Ureter (tissue), 1 donor: ENCODE data around the gene TANK. TPM values are rescaled to one million over a fixed set of nuclear protein-coding genes. Genes with fewer than 3 reads are reported as not detected.
"Not testable (repeated sequence)": the region's sequence is repeated elsewhere in the genome, so short reads cannot be mapped to it uniquely, and the experiment has no call there.

Experiments used
- DNase-seq: peaks from one replicate; pipeline ENCODE4 v3.0.0-alpha.2; 2020; ENCODE audit warnings: low spot score
- total RNA-seq: library from RNA; stranded (reverse); gene quantifications from one replicate; pipeline ENCODE4 v1.2.4, GENCODE V29; 2023
- donor health status: DM: yes; HTN: yes; CAD: no.

TANK gene
- total RNA-seq, 1 donor from 2014 or later = 81.2 TPM

DNA sequence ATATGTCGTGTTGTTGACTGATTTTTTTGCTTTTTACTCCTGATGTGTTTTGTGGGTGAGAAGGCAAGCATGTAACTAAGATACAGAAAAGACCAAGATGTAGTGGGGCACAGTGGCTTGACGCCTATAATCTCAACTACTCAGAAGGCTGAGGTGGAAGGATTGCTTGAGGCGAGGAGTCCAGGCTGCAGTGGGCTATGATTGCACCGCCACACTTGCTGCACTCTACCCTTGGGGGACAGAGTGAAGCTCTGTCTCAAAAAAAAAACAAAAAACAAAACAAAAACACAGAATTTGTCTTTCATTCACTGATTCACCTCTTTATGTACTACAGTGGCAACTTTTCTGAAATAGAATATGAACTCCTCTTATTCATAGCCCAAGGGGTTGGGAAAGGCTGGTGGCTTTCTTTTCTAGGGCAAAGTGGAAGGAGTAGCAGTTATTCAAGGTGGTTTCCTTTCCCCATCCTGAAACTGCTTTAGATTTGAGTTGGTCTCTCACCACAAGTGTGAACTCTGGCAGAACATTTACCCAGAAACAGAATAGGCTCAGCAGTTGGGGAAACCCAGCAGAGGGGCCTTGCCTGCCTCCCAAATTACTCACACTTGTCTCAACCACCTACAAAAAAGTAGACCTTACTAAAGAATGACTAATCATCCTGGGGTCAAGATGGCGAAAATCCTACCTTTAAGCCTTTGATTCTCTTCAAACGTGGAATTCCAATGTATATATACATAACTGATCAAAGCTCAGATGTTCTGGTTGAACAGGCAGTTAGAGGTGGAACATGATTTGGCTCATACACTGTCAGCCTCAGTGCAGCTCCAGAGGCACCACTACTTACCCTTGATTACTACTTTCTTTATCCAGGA, 6.5 kb downstream of the TANK start:
- DNase-seq = no peak

DNA sequence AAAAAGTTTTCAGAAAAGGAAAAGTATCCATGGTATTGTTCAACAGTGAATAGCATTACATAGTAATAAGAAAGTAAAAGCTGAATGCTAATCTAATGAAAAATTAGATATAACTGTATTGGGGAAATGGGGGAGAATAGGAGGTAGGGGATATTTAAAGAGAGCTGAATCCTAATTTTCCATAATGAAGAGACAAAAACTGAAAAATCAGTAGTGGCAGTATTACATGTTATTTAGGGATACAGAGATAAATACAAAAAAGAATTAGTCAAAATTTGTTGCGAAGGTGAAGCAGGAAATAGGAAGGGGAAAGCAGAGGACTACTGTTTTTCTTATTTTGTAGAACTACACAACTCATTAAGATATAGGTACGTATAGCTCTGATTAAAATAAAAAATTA, 9.1 kb downstream of the TANK start:
- no peak for DNase-seq

DNA sequence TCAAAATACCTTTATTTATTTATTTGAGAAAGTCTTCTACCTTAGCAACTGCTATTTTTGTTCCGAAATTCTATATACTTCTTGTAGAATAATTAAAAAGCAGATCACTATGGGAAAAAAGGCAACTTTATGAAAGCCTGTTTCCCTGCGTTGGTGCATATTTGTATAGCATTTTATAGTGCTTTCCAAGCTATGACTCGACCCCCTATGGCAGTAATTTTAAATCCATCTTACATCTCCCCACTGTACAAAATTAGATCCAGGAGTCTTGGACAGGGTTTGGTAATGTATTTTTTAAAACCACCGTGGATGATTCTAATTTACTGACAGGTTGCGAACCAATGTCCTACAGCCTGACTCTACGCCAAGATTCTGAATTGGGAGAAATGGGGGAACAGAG, 10.1 kb downstream of the TANK start:
- no peak for DNase-seq

DNA sequence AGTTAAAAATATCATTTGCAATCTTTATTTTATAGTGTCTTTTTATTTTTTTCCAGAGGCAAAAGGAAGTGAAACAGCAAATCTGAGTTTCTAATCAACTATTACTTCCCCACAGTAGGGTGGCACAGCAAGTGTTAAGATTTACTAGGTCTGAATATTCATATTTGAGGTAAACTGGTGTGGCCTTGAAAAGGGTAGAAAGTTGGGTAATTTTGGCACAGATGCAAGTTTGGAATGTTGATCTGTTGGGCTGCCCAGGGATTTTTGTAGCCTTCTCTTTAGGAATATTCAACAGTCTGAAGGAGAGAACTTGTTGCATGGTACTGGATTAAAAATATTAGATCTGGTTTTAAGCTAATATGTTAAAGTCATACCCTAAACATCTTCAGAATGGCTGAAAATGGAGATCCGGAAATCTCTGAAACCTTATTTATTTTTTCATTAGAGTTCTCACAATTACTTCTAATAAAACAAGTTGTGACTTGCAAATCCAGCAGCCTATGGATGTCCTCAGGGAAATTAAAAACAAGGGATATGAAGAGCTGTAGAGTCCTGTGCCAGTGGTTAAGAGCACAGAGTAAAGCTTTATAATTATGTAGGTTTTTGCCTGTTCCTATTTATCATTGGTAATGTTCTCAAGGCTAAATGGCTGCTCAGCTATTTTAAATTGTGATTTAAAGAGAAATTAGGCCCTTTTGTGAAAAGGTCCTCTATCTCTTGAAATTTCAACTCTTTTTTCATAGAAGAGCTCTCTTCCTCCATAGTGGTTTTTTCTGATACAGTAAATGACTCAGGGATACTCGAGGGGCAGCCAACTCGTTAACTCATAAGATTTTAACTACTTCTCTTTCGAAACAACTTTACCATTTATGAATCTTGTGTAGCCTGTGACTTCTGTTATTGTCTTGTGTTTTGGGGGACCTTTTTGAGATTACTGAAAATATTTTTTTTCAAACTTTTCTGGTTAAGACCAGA, 11.0 kb downstream of the TANK start:
- no peak for DNase-seq

DNA sequence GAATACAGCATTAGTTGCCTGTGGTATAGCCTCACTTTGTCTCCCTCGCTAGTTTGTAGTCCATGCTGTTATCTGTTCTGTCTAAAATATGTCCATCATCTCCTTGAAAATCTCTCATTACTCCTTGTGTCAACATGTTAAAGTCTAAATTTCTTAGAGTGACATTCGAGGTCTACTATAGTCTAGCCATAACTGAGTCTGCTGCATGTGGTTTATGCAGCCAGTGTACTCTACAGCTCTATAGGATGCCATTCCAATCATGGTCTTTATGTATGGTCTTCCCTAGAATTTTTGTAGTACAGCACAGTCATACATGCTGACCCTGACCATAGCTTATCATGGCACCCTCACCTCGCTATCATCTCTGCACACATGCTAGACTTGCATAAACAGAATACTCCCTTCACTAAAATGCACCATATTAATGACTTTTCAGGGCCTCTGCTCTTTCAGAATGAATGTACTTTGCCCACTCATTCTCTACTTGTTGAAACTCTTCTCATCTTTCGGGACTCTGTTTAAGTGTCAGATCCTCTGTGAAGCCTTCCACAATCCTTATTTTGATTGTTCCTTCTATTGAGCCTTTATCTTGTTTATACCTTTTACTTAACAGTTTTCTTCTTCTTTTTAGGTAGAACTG, 12.8 kb downstream of the TANK start:
- DNase-seq = no peak

DNA sequence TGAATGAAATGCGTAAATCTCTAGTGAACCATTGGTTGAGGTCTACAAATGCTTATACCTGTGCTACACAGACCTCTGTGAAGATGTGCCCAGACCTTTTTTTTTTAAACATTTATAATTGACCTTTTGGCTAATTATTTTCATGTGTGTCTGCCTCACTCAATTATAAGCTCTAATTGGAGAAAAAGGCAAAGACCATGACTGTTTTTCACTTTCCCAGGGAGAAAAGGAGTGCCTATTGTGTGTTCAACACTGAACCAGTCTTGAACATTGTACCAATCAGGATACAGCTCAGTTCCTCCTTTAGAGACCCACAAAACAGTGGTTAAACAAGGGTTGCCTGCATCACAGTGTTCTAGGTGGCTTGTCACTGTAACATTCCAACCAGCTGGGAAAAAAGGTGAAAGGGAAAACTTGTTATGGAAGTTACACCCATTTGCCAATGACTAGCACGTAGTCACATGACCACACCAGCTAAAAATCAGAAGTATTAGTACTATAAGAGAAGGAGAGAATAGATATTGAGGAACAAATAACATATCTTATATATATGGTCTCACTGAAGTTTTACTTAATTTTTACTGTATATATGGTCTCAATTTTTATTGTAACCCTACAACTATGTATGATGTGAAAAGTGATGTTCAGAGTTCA, 13.4 kb downstream of the TANK start:
- DNase-seq = no peak

DNA sequence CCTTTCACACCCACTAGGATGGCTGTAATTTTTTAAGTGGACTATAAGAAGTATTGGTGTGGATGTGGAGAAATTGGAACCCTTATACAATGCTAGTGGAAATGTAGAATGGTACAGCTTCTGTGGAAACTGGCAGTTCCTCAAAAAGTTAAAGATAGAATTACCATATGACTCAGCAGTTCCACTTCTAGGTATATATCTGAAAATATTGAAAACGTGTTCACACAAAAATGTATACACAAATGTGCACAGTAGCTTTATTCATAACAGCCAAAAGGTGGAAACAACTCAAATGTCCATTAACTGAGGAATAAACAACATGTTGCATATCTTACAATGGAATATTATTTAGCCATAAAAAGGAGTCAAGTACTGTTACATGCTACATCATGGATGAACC, 17.7 kb downstream of the TANK start:
- no peak for DNase-seq

DNA sequence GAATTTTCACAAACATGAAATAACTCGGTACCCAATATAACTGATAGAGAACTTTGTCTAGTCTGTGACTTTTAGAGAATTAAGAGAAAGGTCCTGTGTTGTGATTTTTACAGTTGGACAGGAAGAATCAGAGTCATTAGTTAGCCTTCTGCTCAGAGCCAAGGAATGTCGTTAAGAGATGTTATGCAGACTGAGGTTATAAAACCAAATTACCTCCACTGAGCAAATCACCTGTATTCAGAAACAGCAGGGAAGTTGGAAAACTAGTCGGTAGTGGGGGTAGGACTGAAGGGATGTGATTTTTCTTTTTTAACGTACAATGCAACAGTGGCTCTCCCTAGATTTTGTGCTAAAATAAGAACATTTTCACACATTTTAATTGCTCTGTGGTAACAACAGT, 18.5 kb downstream of the TANK start:
- no peak for DNase-seq

DNA sequence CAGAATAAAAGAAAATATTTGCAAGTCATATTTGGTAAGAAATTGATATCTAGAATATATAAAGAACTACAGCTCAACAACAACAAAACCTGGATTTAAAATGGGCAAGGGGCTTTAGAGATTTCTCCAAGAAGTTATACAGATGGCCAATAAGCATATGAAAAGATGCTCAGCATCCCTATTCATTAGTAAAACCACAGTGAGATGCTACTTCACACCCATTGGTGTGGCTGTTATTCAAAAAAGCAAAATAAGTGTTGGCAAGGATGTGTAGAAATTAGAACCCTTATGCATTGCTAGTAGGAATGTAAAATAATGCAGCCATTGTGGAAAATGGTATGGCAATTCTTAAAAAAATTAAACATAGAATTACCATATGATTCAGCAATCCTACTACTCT, 29.8 kb downstream of the TANK start:
- no peak for DNase-seq

DNA sequence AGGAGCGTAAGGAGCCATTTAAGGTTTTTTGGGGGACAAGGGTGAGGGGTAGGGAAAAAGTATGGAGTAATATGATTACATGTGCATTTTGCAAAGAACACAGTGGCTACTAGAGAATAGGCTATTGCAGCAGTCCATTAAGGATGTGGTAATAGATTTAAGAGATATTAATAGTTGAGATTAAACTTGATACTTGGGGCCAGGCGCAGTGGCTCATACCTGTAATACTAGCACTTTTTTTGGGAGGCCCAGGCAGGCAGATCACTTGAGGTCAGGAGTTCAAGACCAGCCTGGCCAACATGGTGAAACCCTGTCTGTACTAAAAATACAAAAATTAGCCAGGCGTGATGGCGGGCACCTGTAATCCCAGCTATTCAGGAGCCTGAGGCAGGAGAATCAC, 35.4 kb downstream of the TANK start:
- DNase-seq = not testable (repeated sequence)

DNA sequence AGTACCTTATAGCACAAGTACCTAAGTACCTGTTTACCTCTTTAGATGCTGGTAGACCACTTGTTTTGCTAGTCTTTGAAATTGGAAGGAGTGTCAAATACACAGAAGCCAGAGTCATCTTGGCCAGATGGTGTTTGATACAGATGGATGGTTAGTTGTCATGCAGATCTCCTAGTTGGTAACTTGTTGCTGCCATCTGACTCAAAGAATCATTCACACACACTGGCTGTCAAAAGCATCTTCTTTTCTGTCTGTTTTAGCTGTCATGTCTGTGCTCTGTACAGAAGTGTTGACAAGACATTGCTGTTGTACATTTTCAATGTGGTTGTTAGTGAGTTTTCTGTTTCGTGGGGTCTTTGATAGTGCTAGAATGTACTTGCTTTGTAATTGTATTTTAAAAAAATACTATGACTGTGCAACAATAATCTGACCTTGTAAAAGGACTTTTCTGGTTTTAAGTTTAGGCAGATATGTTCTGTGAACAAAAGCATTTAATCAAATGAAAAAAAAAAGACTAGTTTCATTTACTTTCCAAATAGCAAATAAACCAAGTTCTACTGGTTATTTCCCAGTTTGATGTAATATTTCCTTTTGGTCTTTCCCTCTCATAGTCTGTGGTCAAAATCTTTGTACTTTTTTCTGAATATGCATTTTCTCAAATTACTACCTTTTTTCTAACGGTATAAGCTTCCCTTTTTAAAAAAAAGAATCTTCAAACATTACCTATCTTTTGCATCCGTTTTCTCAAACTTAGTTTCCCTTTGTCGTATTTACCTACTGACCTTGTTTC, 39.9 kb downstream of the TANK start:
- no peak for DNase-seq

DNA sequence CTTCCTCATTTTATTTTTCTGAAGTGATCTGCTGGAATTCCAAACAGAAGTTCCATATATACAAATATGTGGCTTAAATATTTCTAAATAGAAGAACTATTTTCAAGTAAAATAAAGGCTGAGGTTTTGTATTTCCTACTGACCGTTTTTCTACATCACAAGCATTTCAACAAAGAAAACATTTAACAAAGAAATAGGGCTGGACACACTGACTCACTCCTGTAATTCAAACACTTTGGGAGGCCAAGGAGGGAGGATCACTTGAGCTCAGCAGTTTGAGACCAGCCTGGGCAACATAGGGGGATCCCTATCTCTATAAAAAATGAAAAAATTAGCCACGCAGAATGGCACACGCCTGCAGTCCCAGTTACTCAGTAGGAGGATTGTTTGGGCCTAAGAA, 44.6 kb downstream of the TANK start:
- no peak for DNase-seq

DNA sequence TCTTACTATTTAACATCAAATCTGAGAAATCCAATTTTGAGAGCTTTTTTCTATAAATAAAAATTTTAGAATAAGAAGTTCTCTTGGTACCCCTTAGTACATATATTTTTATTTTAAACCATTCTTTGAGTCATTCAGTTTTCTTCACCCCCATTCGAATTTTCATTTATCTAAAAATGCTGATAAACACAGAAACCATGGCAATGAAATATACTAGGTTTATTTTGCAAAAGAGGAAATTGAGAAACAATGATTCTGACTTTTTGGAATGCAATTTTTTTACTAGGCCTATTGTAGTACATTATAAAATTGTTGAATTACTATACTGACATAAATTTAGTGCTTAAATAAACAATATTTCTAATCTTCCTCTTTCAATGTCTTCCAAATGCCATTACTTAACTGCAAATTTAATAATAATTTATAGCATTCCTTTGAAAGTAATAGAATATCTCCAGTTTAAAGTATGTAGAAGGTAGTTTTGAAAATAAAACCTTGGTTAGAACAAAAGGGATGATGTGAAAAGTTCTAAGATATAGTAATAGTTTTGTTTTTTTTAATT, 46.3 kb downstream of the TANK start:
- no peak for DNase-seq

DNA sequence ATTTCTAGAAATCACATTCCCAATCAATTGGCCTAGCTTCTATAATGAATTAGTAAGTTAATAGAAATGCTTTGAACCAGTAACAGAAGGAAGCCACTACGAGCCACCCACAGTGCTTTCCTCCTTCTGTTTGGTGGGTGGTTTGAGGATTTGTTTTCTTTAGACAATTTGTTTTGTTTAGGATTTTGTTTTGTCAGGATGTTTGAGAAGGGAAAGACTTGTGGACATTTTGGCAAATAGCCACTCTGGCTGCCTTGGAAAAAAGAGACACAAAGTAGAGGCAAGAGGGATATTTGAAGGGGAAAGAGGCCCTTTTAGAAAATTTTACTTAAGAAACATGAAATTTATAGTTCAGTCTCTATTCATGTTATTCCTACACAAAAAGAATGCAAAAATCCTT, 47.7 kb downstream of the TANK start:
- no peak for DNase-seq

DNA sequence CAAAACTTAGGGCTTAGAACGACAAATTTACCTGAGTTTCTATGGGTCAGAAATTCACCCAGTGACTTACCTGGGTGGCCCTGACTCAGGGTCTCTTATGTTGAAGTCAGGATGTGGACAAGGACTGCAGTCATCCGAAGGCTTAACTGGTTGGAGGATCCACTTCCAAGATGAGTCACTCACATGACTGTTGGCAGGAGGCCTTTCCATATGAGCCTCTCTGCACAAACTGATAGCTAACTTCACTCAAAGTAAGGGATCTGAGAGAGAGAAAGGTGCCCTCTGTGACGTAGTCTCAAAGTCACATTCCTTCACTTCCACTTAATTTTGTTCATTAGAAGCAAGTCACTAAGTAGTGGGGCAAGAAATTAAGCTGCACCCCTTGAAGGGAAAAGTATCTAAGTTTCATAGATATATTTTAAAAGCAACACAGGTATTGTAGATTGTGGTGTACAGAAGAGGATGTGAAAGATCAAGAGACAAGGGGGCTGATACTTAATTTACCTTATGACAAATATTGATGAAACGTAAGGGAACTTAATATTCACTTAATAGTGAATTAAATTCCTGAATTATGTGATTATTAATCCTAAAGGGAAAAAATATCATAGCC, 48.4 kb downstream of the TANK start:
- no peak for DNase-seq

DNA sequence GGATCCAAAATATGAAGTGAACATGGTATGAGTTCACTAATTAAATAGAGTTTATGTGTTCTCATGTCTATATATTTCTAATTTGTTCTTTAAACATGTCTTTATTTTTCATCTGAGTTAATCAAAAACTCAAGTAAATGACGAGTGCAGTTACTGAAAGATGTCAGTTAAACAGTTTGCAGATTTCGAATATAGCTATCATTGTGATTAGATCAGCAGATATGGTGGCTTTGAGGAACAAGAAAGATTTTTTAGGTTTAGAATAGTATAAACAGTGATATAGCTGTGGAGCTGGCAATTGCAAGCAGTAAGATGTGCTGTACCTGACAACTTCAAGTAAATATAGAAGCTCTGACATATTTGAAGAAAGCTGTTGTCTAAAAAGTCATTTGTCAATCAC, 49.7 kb downstream of the TANK start:
- DNase-seq = no peak

DNA sequence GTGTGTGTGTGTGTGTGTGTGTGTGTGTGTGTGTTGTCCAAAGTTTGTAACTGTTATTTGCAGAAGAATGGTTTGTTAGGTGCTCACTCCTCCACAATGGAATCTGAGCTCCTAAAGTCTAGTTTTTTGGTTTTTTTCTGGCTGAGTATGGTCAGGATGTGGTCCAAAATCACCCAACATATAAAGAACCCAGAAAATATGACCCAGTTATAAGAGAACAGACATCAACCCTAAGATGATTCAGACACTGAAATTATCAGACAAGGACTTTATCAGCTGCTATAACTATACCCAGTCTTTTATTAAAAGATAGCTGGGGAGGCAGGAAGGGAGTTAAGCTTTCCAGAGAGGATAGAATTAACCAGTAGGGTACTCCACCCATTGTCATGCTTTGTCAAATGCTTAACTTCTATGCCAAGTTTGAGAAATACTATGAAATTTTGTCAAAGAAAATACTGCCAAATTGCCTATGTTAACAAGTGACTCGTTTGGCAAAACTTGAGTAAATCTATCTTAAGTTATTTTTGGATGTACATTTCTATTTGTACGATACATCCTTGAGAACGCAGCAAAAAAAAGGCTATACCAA, 57.5 kb downstream of the TANK start:
- no peak for DNase-seq

DNA sequence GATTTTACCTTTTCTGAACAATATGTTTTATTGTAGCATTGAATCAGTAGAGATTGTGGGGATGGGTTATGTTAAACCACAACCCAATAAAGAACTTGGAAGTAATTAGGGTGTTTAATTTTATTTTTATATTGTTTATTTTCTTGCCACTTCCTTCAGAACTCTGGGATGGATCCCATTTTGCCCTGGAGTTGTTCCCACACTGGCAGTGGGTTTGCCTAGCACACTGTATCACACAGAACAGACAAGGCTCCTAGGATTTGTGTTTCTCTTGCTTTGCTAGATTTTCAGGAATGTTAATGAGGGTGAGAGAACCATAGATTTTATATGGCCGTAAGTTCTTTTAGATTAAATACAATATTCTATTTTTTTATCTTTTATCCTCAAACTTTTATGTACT, 59.0 kb downstream of the TANK start:
- no peak for DNase-seq

DNA sequence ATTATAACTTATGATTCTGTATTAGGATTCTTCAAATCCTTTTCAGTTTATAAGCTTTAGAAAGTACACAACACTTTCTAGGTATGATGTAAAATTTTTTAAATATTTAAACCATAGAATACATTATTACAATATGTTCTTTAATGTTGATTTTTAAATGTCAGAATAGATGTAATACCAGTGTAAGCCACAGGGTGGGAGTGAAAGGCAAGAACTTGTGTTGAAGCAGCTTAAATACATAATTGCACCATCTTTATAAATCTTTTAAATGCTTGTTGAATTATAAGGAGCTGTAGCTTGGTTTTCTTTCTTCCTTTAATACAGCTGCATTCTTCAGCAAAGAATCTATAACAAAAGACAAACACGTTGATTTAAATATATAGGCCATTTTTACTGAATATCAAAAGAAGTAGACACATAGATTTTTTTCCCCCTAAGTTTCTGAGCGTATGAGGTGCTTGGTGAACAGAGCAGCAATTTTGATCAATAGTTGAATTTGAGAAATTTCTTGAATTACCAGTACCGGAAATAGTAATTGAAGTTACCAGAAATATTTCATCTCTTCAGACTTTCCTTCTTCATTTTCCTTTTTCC, 63.0 kb downstream of the TANK start:
- DNase-seq = no peak
